Measurements from ENCODE around the gene ERMN. TPM values are rescaled to one million over a fixed set of nuclear protein-coding genes. Genes with fewer than 3 reads are reported as not detected.

Gene ERMN
- total RNA-seq, 1 experiment from 2014 or later: 0.59 TPM

GRCh38 chr2:157355618-157356017 lies 30.0 kb upstream of the ERMN start:
- ChIA-PET CTCF (interaction anchor here (1.3 kb wide), 1 partner anchor 28 kb away, joined by 3 read pairs; no protein-coding TSS in a partner anchor), POLR2A (no interaction called here)
- no peaks in the 10 kb centered on the region for H3K36me3 Mint-ChIP-seq
- TF ChIP-seq TP53 (CRISPR knock-in tag; IDR thresholded peaks at IDR 0.05): no peak
- TF ChIP-seq NFE2L1 (CRISPR knock-in tag; IDR thresholded peaks at IDR 0.05): no peak
- TF ChIP-seq OVOL2 (CRISPR knock-in tag; IDR thresholded peaks at IDR 0.05; ENCODE audit: borderline replicate concordance): no peak
- no peak for TF ChIP-seq HMGXB4 (CRISPR knock-in tag; IDR thresholded peaks at IDR 0.05)
- TF ChIP-seq ZNF219 (CRISPR knock-in tag; IDR thresholded peaks at IDR 0.05; ENCODE audit: borderline replicate concordance): no peak
- TF ChIP-seq RELA (CRISPR knock-in tag; IDR thresholded peaks at IDR 0.05; ENCODE audit: borderline replicate concordance): no peak
- TF ChIP-seq NFATC4 (CRISPR knock-in tag; IDR thresholded peaks at IDR 0.05): no peak
- TF ChIP-seq ZNF416 (CRISPR knock-in tag; IDR thresholded peaks at IDR 0.05): no peak
- no peak for TF ChIP-seq IRF2 (CRISPR knock-in tag; IDR thresholded peaks at IDR 0.05; ENCODE audit: borderline replicate concordance, low read depth)
- TF ChIP-seq NR2C2 (CRISPR knock-in tag; IDR thresholded peaks at IDR 0.05): no peak
- no peak for TF ChIP-seq USF1 (CRISPR knock-in tag; IDR thresholded peaks at IDR 0.05)
- no peak for TF ChIP-seq ZNF671 (CRISPR knock-in tag; IDR thresholded peaks at IDR 0.05)
- TF ChIP-seq E2F1 (CRISPR knock-in tag; IDR thresholded peaks at IDR 0.05): no peak
- TF ChIP-seq FOXP4 (CRISPR knock-in tag; IDR thresholded peaks at IDR 0.05): no peak
- no peaks in the 10 kb centered on the region for H3K27me3 Mint-ChIP-seq (ENCODE audit: low read depth)
- peak; percentile 72 for ATAC-seq
- peaks cover 12% of the 10 kb centered on the region for H3K9me3 Mint-ChIP-seq
- H3K4me3 Mint-ChIP-seq: no peak overlapping the region
- H3K27ac Mint-ChIP-seq: peak overlapping the region; percentile 38; the same call in 1 of the 2 replicates
- no peak for DNase-seq (ENCODE audit: low spot score)
- H3K4me1 Mint-ChIP-seq: peaks cover 7% of the 10 kb centered on the region

GRCh38 chr2:157349949-157350515 lies 24.4 kb upstream of the ERMN start:
- Mint-ChIP-seq H3K27ac (no peak overlapping the region), H3K4me3 (no peak overlapping the region), H3K36me3 (peaks cover 11% of the 10 kb centered on the region), H3K9me3 (peaks cover 13% of the 10 kb centered on the region), H3K4me1 (peaks cover 18% of the 10 kb centered on the region), H3K27me3 (ENCODE audit: low read depth) (peaks cover 3% of the 10 kb centered on the region; the same call in 1 of the 2 replicates)
- no peak for TF ChIP-seq ZNF425 (CRISPR knock-in tag; conservative IDR thresholded peaks at IDR 0.05)
- TF ChIP-seq FOXJ3 (CRISPR knock-in tag; IDR thresholded peaks at IDR 0.05; ENCODE audit: borderline replicate concordance): no peak
- TF ChIP-seq ERG (CRISPR knock-in tag; IDR thresholded peaks at IDR 0.05): no peak
- no peak for TF ChIP-seq TCF7 (CRISPR knock-in tag; IDR thresholded peaks at IDR 0.05; ENCODE audit: low read depth)
- no peak for TF ChIP-seq NR2C2 (CRISPR knock-in tag; IDR thresholded peaks at IDR 0.05)
- TF ChIP-seq HMGA2 (CRISPR knock-in tag; IDR thresholded peaks at IDR 0.05): no peak
- no peak for TF ChIP-seq E2F1 (CRISPR knock-in tag; IDR thresholded peaks at IDR 0.05)
- no peak for TF ChIP-seq NR1H2 (CRISPR knock-in tag; IDR thresholded peaks at IDR 0.05)
- no peak for TF ChIP-seq HMGXB4 (CRISPR knock-in tag; IDR thresholded peaks at IDR 0.05)
- ChIA-PET POLR2A (no interaction called here), CTCF (interaction anchor here (2.4 to 2.7 kb wide), 2 partner anchors 14 to 22 kb away, joined by 7 to 9 read pairs; no protein-coding TSS in a partner anchor)
- ATAC-seq (no peak), DNase-seq (ENCODE audit: low spot score) (no peak)

All from WTC11 (cell line).